PC-3 (cell line): Measurements from ENCODE around the gene SLC25A30.

Experiments
- CTCF ChIP-seq: fragments of 300-600 bp; sonication (generic); conservative IDR thresholded peaks from 2 replicates; pipeline ENCODE4 v1.5.1; 2017; ENCODE audit warnings: antibody characterized with exemption, low read depth, mild to moderate bottlenecking, low read length
- EZH2 ChIP-seq: fragments of 300-600 bp; sonication (generic); IDR thresholded peaks from one replicate; pipeline ENCODE4 v1.6.1; 2017; ENCODE audit warnings: antibody characterized with exemption, mild to moderate bottlenecking, low read length; ENCODE audit not compliant: unreplicated experiment
- EZH2phosphoT487 ChIP-seq: fragments of 300-600 bp; sonication (generic); IDR thresholded peaks from 2 replicates; pipeline ENCODE4 v1.6.1; 2018; ENCODE audit warnings: mild to moderate bottlenecking, antibody characterized with exemption, low read length, borderline replicate concordance

- TF ChIP-seq CTCF, result no peak
- TF ChIP-seq EZH2, result no peak
- TF ChIP-seq EZH2phosphoT487, result no peak
These were observed 15.1 kb downstream of the SLC25A30 start for GRCh38 chr13:45403081-45403480.
